ENCODE results near the gene MRGPRF.

DNA sequence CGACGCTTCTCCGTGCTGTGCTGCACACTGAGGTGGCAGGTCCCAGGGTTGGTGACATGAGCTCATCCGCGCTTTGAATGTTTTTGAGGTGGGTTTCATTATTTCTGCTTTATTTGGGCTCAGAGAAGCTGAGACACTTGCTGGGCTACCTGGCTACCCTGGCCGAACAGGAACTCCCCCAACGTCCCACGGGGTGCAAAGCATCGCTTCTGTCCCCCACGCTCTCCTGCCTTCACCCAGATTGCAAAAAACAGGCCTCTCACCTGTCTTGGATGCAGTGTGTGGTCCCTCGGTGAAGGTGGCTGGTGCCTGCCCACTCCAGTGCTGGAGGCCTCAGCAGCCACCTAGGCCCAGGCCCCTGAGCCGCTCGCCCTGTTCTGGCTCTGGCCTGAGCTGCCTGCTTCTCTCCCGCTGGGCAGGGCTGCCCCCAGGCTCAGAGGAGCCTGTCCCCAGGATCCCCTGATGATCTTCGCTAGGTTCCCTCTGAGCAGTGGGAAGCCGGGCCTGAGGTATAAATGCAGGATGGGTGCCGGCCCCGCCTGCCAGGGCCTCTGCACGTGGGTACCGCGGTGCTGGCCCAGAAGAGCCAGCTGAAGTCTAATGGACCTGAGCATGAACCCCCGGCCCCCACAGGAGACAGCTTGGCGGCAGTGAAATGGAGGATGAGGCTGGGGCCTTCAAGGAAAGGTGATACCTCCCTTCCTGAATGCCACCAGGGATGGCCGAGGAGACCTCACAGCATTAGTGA is 16.5 kb downstream of the MRGPRF start:
- TF ChIP-seq, protein P1, sequence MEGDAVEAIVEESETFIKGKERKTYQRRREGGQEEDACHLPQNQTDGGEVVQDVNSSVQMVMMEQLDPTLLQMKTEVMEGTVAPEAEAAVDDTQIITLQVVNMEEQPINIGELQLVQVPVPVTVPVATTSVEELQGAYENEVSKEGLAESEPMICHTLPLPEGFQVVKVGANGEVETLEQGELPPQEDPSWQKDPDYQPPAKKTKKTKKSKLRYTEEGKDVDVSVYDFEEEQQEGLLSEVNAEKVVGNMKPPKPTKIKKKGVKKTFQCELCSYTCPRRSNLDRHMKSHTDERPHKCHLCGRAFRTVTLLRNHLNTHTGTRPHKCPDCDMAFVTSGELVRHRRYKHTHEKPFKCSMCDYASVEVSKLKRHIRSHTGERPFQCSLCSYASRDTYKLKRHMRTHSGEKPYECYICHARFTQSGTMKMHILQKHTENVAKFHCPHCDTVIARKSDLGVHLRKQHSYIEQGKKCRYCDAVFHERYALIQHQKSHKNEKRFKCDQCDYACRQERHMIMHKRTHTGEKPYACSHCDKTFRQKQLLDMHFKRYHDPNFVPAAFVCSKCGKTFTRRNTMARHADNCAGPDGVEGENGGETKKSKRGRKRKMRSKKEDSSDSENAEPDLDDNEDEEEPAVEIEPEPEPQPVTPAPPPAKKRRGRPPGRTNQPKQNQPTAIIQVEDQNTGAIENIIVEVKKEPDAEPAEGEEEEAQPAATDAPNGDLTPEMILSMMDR (conservative IDR thresholded peaks at IDR 0.05 in 1 of 2, IDR thresholded peaks at IDR 0.05 in 1 of 2; ENCODE audit: extremely low read depth in 1 of 2, insufficient read depth in 1 of 2, low read depth in 1 of 2, low read length in 2 of 2): no peak
- no peak for TF ChIP-seq EZH2 (IDR thresholded peaks at IDR 0.05; ENCODE audit: borderline replicate concordance, low read length)
